ENCODE data around the gene CDH12.
"Not testable (repeated sequence)": the region's sequence is repeated elsewhere in the genome, so short reads cannot be mapped to it uniquely, and the experiment has no call there.

The CDH12 gene

DNA sequence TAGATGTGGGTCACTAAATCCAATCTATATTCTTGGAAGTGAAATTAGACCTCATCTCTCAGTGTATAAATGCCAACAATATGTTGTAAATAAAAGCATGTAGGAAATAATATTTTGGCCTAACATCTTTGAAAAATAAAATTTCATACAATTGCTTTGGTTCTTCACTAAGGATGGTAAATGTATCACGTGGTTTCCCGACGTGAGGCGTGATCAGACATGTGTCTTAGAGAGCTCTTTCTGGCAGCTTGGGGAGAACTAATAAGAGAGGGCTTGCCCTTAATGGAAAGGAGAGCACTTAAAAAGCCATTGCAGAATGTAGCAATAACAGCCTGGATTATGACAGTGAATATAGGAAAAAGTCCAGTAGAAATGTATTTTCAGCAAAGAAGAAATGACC, 602.6 kb downstream of the CDH12 start:
- no peak for DNase-seq

DNA sequence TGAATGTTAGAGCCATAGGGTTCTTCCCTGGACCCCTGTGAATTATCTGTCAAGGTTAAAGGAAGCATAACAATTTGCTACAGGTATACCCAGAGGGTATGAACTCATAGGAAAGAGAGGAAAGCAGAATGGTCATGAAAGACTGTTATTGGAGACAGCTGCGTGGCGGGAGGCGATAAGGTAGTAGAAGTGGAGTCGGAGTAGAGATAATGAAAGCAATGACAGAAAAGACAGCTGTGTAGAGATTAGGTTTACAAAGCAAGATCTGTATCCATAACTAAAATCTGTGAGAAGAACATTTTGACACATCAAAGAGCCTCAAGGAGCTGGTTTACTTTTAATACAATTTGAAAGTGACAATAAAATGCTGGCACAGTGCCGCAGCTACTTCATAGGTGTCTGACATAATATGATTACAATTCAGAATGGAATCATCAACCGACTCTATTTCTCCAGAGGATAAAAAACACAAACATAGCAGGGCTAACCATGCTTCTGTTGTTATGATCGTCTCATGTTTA, 603.9 kb downstream of the CDH12 start:
- DNase-seq, result no peak

DNA sequence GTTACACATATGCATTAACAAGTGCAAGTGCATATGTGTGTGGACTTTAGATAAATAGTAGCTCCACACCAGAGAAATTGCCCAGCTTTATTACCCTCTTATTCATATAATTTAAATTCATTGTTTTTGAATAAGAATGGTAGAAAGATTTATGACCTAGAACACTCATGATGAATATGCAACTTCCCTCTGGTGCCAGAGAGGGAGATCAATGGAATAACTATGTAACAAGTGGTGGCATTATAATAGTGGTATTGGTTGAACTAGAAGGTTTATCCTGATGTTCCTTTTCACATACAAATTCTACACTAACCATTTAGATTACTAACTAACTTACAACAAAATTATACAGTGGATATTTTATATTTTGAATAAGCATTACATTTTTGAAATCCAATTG, 607.4 kb downstream of the CDH12 start:
- DNase-seq, result no peak

DNA sequence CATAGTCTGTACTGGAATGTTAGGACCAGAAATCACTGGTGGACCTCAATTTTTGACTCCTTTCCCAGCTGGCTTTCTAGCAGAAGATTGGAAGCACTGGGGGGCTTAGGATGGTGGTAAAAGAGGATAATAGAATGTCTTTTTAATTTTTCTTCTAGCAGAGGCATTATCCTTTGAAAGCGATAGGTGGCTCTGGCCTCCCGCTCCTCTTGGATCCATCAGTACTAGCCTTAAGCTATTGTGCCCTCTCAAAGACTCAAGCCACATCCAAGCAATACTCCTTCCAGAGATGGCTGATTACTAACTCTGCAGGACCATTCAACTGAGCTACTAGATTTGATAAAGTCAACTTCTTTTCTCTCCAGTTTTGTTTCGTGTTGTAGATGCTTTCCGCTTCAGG, 610.6 kb downstream of the CDH12 start:
- peak; percentile 28 for DNase-seq

DNA sequence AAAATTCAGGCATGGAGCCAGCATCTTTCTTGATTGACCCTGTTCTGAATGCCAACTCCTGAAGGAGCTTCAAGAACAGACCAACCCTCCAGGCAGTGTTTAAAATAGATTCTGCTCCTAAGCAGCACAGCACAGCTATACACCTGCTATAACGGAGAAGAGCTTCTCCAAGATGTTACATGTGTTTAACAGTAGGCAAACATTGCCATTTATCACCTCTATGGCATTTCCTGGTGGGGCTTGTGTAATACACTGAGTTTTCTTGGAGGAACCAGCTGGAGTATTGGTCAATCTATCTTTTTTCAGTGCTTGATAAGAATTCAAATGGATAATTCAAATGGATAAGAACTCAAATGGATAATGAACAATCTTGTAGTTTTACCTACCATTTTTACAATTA, 615.1 kb downstream of the CDH12 start:
- DNase-seq, result no peak

DNA sequence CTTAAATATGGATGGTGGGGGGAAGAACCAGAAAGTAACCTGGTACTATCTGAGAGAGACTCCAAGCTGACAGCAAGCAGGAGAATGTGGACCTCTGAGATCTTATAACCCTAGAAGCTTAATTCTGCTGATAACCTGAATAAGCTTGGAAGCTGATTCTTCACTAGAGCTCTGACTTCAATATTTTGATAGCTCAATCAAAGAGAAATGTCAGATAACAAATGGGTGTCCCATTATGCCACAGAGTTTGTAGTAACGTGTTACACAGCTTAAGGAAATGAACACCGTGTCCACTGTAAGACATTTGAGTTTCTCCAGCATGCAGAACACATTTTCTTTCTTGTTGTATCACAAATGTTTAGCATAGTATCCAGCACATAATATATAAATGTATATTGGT, 626.7 kb downstream of the CDH12 start:
- DNase-seq, result no peak

DNA sequence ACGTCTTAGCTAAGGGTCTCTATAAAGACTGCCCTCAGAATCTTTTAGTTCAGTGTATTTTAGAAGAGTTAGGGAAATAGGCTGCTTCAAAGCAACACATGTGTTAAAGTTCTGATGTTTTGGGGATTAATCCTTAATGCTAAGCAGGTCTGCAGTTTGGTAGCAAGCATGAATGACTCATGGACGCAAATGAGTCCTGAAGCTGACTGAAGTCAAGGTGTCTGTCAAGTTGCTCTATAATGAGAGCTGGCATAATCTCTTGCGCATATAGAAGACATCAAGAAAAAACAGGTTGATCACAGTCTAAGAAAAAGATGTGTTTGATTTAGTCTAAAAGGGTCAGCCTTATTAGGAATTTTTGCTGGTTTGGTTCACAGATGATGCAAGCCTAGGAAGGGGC, 630.1 kb downstream of the CDH12 start:
- DNase-seq, result peak; percentile 2

DNA sequence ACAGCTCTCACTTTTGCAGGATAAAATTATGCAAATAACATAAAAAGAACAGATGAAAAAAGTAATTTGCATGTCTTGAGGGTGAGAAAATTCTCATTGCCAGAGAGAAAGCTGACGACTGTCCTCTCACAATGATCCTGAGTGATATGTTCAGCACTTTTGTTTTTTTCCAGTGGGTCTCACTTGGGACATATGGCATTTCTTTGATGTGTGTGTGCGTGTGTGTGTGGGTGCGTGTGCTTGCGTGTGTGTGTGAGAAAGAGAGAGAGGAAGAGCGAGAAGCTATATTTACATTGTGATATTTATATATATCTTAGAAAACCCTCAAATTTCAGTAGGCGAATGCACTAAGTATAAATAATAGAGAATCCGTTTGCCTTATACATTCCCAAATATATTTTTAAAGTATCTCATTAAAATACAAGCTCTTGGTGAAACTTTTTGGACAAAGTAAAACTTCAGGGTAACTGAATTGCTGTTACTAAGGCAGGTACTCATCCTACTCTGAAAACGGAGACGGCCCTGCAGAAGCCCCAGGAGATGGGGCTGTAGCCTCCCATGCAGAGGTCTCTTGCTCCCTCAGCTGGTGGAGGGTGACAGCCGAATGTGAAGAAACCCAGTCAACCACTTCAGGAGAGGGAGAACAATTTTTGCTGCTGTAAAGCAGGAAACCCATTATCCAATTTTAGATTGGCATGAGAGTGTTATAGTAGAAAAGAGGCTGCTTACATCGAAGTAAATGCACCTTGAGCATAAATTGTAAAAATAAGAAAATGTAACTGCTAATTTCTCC, 639.2 kb downstream of the CDH12 start:
- peak; percentile 55 for DNase-seq

DNA sequence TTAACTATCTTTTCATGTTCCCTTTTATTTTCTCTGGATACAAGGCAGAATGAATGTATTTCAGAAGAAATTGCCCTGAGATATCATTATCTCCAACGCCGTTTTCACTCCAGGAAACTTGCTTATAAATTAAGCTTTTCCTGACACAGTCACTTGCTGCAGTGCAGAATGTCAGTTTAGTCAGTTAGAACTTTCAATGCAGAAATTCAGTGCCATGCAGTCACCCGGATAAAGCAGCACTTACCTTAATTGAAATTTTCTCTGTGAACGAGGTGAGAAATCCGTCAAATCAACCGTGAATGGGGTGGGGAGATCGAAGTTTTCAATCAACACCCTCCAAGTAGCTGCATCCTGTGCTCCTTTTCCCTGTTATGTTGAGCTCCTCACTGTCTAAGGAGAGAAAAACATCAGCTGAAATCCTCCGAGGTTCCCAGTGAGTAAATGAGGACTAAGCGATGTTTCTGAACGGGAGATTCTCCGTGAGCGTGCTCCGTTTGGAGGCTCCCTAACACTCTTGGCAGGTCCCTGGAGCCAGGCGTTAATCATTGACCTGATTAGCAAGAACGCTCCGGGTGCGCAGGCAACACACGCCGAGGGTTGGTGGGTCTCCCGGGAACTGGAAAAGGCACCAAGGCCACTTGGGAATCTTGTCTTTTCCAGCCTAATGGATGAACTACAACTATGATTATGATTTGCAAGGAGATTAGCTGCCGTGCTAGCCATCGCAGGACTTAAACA, 640.7 kb downstream of the CDH12 start:
- DNase-seq, result not testable (repeated sequence)

DNA sequence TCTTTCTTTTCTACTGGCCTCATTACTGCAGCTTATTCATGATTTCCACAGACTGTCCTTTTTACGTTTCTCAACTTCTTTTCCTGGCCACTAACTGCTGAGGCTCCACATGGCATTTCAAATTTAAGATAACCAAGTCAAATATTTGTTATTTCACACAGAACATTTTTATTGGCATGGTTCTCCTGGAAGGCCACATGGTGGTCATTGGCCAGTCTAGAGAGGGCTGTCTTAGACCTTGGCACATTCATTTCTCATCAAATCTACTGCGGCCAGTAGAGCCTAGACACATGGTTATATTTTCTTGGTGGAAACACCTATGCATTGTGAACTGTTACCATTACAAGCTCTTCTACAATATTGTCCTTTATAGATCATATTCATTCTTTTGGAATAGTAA, 644.7 kb downstream of the CDH12 start:
- not testable (repeated sequence) for DNase-seq

DNA sequence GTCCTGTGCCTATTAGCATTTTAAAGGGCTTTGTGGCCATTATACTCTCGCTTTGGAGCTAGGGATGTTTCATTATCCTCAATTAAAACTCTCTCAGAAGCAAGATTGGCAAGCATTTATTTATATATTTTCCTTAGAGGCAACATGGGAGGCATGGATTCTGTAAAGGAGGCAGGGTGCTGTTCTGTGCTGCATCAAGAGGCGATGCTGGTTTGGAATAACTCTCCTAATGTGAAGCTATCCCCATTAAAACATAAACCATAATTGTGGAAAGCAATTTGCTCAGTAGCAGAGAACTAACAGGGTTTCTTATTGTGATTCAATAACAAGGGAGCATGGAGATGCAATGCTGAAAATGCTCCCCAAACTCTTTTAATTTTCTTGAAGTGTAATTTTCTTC, 664.5 kb downstream of the CDH12 start:
- not testable (repeated sequence) for DNase-seq

DNA sequence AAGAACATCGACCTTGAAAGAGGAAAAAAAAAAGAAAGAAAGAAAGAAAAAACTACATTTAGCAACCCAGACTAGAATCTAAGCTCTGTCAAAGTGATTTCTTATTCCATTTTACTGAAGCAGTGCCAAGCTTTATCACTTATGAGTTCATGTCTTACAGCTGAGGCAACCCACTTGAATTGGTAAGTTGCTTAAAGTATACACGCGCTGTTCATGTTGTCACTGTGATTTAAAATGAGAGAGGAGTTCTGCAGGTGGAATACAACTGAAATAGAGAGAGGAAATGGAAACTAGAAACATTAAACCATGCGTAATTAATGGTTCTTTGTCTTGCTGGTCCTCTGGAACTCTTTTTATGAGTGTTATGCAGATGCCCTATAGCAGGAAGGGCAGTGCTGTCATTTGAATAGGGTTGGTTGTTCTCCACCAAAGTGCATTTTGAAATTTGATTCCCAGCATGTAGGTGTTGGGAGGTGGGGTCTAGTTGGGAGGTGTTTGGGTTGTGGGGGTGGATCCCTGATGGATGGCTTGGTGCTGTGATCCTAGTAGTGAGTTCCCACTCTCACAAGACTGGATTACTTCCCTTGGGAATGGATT, 665.4 kb downstream of the CDH12 start:
- DNase-seq, result not testable (repeated sequence)

DNA sequence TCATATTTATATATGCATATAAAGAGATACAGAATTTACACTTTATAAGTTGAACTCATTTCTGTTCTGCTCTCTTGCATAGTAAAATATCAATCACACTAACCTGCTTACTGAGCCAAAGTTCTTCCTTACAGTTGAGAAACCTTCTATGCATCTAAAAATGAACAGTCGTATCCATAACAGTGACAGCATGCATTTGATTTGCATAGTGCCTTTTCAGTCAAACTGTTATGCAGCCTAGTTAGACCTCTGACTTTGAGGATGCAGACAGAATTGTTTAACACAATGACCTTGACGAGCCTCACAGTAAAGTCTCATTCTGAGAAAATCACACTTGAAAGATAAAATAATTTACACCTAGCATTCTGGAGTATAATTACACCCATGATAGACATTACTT, 683.9 kb downstream of the CDH12 start:
- not testable (repeated sequence) for DNase-seq

DNA sequence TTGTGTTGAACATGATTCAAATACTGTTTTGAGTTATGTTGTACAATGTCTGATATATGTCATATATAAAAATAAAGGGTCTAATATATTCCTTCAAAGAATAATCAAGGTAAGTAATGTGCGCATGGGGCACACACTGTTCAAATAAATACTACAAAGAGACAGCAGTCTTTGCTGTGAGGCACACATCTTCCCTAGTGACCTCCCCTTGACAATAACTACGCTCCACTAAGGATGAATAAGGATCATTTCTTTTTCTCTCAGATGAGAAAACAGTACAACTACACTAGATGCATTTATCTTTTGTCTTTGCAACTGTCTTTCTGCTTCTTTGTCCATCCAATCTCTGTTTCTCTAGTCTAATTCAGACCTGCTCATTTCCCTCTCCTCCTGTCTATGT, 684.4 kb downstream of the CDH12 start:
- DNase-seq, result not testable (repeated sequence)

DNA sequence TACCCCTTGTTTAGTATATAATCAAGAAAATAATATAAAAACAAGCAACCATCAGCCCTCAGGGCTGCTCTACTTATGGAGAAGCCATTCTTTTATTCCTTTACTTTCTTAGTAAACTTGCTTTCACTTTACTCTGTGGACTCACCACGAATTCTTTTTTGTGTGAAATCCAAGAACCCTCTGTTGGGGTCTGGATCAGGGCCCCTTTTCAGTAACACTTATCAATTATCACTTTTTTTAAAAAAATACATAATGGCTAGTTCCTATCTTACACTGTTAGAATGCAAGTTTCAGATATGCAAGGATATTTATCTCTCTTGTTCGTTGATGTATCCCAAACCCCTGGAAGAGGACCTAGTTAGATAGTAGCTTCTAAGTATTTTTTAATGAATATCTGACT, 687.2 kb downstream of the CDH12 start:
- DNase-seq, result not testable (repeated sequence)

DNA sequence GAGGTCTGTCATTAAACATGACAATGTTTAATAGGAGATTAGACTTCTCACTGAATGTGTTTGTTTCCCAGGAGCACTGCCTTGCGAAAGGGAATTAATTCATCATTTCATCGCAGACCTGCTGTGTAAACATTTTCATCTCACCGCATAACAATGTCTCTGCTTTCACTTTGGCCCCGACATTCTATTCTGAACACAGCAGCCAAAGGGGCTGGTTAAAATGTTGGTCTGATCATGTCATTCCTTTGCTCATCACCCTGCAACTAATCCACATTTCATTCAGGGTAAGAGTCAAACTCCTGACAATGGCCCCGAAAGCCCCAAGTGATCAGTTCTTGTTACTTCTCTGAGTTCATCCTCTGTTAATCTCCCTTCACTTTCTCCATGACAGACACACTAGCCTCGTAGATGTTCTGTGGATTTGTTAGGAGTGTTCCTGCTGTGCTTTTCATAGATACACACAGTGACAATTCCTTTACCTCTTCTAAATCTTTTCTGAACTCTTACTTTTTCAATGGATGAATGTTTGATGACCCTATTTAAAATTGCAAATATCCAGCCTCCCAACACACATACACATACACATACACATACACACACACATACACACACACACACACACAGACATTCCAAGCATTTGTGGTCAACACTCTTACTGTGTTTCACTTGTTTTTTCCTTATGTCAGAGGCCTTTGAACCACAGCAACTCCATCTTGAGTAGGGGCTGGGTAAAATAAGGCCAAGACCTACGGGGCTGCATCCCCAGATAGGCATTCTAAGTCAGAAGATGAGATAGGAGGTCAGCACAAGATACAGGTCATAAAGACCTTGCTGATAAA, 688.0 kb downstream of the CDH12 start:
- not testable (repeated sequence) for DNase-seq

DNA sequence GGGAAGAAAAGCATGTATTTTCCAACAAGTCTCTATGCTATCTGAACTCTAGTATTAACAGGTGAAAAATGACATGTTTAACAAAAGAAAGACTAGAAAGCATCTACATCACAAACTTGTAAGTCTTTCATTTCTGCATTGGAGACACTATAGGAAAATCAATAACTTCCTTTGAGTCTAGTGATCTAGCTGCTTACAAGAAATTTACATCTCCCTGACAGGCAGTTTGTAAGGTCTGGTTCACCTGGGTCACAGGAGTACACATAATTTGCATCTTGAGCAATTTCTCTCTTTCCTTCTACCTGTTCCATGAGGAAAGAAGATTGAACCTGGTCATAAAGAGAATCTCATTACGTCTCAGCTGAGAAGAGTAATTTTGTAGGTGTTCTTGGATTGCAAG, 696.2 kb downstream of the CDH12 start:
- not testable (repeated sequence) for DNase-seq

DNA sequence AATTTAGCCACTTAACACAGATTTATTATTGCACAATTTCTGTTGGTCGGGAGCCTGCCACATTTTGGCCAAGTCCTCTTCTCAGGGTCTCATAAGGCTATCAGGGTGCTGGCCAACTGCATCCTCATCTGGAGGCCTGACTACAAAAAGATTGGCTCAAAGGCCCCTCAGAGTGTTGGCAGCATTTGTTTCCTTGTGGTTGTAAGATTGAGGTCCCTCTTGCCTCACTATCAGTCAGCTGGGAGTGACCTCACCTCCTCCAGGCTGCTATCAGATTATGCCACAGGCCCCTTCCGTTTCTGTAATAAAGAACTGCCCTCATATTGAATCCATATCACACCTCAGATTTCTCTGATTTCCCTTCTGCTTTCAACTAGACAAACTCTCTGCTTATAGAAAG, 698.4 kb downstream of the CDH12 start:
- not testable (repeated sequence) for DNase-seq

DNA sequence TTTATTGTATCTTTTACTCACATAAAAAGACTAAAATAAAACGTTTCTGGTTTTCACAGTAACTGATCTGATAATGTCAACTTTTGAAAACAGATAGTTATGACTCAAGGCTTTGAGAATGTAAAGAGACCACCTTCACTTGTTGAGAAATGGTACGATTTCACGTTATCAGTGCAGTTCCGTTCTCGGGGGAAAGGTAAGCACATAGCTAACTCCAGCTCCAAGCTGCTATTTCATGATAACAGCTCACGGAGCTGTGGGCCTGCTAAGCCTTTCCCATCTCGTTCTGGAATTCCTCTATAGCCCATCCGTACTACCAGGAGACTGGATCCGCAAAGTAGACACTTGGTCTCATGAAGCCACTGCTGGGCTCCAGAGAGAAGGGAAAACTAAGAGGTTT, 701.3 kb downstream of the CDH12 start:
- not testable (repeated sequence) for DNase-seq

DNA sequence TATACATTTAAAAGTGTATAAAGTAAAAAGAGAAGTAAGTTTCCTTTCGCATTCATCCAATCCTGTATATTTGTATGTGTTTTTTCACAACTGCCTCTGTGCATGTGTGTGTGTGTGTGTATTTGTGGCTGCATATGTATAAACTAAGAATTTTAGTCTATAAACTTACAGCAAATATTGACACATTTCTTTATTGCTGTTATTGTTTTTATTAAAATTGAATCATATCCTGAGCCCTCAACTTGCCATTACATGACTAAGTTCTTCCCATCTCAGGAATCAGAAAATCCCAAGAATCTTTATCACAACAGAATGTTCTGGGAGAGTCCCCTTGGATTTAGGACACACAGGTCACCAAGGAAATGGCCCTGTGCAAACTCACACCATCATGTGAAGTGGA, 712.7 kb downstream of the CDH12 start:
- DNase-seq, result not testable (repeated sequence)

DNA sequence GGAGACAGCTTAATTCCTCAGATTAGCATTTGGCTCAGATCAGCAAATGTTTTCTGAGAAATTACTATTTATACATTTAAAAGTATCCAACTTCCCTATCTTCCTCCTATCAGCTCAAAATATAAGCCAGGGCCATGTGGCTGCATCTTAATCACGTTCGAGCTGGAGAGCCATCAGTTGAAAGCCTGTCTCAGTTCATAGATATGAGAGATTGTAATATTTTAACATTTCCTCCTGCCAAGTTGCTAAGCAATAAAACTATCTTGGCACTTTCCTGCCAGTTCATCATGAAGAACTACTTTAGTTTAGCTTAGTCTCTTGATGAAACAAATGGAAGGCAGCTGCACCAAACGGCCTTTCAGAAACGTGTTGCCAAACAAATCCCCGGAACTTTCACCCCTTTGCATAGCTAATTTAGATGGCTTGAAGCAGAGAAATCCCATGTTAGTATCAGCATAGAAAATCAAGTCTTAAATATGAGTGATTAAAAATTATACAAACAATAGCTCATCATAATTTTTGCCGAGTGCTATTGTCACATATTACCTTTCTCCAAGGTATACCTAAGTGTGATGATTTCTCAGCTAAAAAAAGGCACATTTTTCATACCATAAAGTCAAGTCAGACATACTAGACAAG, 713.4 kb downstream of the CDH12 start:
- not testable (repeated sequence) for DNase-seq

DNA sequence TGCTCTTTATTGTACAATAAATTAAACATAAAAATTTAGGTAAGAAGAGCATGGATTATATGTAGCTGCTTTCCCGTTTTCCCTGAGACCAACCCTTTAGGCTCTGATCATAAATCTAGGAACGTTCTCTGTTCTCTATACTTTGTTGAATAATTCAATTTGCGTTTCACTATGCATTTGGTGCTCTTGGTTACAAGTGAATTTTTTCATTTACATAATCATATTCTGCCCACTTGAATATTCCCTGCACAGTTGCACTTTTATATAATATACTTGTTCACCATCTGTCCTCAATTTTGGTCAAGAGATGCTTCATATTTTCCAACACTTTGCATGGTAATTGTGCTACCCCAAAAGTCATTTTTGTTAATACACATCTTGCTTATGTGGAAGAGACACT, 741.8 kb downstream of the CDH12 start:
- no peak for DNase-seq
